GM19395 (cell line): ENCODE measurements around the gene KDM4C.
"Not testable (repeated sequence)": the region's sequence is repeated elsewhere in the genome, so short reads cannot be mapped to it uniquely, and the experiment has no call there.

Source experiments
- ATAC-seq: cut with Tn5 transposase; IDR thresholded peaks from one replicate; pipeline ENCODE4 v1.9.1; 2021; ENCODE audit warnings: mild to moderate bottlenecking, moderate library complexity; ENCODE audit not compliant: unreplicated experiment

KDM4C gene

DNA sequence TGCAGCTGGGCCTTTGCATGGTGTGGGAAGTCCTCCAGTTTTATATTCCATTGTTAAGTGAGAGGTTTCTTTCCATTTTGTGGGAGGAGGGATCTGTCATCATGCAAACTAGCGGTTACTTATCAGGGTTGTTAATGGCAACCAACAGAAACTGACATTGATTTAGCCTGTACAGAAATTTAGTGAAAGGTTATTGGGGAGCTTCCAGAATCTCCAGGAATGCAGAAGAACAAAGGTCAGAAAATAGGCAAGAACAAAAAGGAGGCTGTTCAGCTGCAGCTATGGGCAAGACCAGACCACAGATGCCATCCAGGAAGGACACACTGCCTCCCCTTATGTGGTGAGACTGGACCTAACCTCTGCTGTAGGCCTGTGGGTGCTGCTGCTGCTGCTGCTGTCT lies 395.8 kb downstream of the KDM4C start:
- ATAC-seq: no peak

DNA sequence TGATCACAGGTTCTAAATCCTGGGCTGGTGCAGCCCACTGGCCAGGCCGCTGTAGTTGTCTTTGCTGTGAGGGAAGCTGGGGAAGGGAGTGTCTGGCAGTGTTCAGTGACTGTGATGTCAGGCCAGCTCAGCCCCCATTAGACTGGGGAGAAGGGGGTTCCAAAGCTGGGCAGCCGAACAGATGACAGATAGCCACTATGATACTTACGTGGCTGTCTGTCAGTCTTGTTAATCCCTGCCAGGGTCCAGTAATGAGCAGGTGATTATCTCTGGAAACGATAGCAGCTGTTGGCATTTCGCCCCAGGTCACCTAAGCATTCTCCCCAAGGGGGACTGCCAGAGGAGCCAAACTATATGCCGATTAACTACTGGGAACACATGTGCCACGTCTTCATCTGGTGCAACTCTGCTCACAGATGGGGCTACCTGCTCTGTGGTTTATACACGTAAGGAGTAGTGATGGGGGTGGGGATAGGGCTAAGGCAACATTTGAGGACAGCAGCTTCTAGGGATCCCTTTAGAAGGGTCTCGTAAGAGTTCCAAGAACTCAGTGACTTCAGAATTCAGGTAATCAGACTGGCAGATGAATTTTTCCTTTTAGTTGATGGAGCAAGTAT lies 396.3 kb downstream of the KDM4C start:
- no peak for ATAC-seq

DNA sequence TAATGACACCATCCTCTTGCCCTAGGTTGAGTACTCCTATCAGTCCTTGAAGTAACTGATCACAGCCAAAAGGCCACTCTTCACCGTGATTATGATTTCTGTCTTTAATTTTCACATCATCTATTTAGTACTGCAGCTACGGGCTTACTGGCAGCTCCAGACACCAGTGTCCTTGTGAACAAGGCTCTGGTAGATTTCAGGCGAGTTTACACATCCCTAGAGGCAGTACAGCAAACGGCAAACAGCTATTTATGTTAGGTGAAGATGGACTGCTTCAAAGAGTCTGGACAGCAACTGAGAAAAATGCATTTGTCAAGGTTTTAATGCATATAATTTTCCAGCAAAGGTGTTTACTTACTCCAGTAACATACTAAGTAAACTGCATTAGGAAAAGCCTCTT lies 396.9 kb downstream of the KDM4C start:
- no peak for ATAC-seq

DNA sequence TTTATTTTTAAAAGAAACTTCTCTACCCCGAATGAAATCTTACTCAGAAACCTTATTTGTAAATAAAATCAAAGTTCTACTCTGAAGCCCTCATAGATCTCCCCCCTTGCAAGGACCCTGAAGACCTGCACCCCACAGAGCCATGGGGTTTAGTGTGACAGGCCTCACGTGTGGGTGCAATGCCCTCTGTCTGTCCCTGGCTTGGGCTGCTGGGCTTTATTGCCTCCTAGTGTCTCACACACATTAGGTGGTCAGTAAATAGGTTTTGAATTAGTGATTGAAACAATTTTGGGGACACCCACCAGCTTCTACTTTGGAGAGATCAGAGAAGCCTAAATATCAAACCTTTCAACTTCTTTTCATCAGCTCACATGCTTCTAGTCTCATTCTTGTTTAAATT lies 403.7 kb downstream of the KDM4C start:
- no peak for ATAC-seq

DNA sequence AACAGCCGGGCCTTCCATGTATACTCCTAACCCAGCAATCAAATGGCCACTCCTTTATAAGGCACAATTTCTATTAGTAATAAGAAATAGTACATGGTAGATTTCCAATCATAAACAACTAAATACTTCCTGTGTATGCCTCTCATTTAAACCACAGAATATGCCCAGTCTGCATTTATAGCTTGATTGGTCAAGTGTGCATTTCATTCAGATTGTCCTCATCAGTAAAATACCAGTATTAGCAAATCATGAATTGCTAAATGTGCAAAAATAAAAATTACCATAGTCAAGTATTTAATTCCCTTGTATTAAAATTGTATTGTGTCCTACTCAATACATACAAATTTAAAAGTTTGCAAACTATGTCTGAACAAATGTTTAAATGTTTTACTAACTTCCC lies 406.2 kb downstream of the KDM4C start:
- no peak for ATAC-seq

DNA sequence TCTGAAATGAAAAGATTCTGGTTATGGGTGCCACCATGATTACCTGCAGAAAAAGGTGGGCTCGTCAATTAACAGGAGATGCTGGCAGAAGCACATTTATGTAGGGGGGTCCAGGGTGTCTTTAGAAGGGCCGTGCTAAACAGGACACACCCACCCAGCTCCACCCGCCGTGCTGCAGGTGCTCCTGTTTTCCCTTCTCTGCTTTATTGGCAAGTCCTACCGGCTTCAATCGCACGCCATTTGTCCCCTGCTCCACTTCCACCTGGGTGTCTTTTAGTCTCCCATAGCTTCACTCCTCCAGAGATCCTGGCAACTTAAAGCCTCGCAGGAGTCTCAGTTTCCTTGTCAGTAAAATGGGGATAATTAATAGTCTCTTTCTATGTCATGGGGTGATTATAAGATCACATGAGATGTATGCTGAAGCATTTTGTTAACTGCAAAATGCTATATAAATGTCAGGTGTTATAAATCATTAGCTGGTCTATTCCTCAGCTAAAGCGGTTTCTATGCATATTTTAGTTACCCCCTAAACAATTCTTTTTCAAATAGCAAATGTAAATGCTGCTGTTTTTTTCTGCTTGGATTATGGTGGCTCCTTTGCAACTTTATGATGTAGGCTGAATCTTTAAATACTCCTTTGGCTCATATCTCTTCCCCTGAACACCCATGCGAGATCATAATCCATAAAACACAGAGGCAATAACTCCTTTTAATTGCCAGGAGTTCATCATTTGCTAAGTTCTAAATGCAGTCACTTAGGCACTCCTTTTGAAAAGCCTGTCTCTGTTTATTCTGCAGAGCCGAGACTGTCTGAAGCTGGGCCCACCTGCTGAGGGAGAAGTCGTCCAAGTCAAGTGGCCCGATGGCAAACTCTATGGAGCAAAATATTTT lies 406.9 kb downstream of the KDM4C start:
- ATAC-seq: no peak

DNA sequence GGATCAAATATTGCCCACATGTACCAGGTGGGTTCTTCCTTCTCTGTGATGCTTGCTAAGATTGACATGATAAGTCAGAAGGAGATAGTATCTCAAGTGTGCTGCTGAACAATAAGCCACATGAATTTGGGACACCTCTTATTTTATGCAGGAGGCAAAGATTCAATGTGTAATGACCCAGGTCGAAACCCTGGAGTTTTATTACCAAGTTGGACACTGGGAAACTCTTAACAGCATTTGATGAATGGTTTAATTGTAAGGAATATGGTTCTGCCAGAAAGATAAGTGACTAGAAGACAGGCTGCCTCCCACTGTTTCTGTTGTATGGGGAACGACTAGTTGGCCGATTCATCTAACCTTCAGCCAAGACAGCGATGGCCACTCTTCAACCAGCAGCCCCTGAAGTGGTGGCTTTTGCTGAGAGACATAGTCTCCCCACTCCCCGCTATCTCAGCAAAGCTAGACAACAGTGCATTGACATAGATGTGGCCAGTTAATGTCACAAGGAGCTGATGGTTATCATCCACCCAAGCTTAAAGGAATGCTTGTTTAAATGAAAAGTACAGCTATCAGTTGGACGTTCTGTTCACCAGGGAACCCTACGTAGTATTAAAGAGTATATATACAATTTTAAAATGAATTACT lies 407.7 kb downstream of the KDM4C start:
- ATAC-seq: no peak

DNA sequence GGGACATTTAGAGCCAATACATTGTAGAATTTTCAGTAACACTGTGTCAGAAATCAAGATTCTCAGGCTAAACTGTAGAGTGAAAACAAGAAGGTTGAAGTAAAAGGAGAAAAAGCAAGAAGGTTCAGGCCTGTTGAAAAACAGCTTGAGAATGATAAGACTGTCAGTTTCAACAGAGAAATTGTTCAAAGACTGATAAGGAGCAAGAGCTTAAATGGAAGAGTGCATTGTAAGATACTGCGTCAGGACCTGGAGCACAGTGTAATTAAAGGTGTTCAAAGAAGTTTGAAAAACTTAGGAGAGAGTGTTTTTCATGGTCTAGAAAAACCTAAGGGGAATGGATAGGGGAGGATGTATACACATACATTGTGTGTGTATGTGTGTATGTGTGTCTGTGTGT lies 408.3 kb downstream of the KDM4C start:
- no peak for ATAC-seq

DNA sequence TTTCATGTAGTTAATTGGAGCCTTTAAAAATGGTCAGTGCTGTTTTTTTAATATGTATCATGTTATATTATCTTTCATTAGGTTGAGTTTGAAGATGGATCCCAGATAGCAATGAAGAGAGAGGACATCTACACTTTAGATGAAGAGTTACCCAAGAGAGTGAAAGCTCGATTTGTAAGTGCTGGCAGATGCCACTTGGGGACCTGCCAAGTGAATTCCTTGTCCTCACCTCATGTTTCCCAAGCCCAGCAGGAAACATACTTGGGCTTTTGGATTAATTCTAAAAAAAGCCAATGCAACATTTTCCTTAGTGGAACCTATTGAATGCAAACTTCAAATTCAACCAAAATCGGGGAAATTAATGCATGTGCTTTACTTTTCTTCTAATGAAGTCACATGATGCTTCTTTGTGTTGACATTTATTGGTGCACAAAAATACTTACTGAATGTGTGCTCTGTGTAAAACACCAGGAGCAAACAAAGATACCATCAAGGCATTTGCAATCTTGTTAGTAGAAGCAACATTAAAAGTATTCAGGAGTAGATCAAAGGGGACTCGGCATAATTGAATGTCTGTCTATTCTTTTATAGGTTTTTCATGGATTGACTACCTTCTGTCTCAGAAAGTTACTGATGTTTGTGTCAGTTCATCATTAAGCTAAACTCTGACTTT lies 412.1 kb downstream of the KDM4C start:
- ATAC-seq: no peak

DNA sequence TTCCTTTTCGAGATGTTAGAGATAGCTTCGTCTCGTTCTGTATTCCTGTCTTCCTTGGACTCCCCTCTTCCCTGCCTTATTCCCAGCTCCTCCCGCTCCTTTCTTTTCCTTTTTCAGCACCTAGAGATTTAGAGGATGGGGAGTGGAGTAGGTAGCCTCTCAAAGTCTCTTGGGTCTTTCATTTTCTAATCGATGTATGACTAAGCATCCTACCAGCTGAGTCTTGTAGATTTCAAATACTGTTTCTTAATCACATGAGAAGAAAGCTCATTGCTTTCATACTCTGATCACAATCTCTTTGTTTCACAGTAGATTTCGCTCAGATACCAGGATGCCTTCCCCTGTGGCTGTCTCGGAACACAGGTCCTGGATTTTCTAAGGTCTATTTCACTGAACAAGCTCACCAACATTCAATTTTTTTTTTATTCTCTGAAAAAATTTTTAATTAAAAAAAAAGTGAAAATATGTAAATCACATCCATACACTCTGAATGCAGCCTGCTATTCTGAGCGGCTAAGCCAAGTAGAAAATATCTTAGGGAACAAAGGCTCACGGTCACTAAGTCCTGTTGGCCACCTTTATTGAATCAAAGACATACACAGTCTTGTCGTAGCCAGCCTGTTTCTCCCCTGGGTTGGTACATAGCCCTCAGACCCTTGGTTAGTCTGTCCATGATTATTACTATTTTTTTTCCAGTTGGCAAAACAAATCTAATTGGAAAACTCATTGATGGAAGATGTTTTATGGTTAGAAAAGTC lies 413.8 kb downstream of the KDM4C start:
- no peak for ATAC-seq

DNA sequence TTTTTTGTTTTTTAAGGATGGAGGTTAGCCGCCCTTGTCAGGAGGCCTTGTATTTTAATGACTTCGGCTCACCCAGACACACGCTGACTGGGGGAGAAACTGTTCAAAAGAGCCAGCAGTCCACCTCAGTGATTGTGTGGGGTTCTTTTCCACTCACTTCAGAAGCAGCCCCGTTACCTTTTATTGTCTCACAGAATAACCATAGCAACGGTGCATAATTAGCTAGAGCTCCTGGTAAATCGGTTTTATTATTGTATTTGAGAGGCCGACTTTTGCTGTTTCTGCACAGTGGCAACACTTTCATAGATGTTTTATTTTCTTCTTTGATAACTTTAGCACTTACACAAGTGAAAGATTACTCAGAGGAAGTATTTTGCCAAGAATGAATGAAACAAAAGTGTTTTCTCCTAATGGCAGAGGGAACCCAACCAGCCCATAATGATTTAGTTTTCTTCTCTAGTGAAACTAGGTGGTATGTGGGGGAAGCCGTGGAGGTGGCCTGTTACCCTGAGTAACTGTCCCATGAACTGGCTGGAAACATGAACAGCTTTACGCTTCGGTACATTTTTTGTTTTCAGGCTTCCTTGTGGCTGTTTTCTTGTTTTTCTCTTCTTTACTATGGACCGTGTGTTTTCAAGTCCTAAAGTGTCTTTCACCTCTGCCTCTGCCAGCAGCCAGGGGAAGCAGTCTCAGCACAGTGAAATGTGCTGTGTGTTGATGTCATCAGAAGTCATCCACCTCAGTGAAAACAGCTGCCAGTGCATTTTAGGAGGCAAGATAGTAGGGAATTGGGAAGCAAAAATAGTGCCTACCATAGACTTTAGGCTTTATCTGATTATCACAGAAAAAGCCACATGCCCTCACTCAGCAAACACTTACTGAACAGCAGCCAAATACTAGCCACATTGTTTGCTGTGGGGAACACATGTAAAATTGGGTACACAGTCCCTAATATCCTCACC lies 414.7 kb downstream of the KDM4C start:
- ATAC-seq: no peak

DNA sequence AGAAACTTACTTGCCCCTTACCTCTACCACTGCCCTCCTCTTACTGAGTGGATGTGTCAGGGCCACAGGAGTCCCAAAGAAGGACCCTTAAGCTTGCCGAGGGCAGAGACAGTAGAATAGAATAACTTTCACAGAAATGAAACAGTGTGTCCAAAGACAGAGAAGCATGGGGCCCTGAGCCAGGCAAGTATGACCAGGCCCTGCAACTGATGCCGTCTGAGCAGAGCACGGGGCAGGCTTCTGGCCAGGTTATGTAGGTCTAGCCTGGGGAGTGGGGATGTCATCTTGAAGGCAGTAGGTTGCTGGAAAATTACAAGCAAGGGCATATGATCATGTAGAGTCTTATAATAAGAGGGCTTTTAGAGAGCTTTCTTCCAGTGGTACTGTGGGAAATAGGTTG lies 415.4 kb downstream of the KDM4C start:
- no peak for ATAC-seq

DNA sequence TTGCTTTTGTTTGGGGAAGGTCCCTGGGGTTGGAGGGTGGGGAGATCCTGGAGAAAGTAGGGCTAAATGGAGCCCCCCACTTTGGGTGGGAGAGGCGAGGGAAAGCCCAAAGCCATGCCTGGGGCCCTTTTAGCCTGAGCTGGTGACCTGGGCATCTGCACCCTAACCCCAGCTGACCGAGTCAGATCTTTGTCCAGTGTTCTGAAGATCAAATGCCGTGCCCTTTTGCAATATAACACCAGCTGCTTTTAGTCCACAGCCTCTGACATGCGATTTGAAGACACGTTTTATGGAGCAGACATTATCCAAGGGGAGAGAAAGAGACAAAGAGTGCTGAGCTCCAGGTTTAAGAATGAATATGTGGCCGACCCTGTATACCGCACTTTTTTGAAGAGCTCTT lies 416.5 kb downstream of the KDM4C start:
- ATAC-seq: no peak

DNA sequence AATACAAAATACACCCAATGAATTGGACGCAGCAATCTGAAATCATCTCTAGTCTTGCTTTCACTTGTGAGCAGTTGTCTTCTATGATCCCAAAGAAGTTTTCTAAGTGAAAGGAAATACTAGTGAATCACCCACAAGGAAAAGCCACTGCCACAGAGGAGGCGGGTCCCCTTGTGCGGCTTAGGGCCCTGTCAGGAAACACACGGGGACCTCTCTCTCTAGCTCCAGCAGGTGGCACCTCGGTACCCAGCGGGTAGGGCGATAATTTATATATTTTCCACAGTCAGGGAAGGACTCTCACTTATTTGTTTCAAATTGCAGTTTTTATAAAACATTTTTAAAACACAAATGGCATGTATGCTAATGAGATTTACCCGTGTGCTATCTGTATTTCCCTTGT lies 417.1 kb downstream of the KDM4C start:
- no peak for ATAC-seq

DNA sequence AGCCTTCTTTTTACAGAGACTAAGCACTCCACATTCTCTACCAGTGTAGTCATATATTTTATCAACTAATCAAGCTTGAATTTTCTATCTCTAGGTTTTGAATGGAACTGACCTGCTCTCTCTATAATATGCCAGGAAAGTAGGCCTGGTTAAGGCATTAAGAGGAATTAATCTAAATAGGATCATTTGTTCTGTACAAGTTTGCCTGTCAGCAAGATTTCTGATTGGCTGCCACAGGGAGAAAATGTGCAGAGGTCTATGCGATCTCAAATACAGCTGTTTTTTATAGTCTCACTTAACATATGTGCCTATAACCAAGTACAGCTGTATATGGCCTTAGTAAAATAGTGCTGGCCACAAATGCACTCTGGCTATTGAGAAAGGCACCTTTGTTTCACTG lies 418.8 kb downstream of the KDM4C start:
- no peak for ATAC-seq

DNA sequence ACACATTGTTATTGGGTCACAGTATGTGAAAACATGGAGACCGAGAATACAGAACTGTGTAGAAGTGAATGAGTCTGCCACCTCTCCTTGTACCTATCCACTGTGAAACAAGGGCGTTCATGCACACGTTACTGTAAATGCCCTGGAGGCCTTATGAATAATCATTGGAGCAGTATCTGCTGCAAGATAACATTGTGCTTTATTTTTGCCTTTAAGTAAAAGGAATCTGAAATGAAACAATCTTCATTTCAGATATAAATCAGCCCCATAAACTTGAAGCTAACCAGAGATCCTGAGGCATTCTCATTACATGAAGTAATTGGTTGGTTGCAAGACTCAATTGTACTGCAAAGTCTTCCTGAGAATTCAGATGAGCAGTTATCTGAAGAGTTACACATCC lies 419.6 kb downstream of the KDM4C start:
- ATAC-seq: no peak

DNA sequence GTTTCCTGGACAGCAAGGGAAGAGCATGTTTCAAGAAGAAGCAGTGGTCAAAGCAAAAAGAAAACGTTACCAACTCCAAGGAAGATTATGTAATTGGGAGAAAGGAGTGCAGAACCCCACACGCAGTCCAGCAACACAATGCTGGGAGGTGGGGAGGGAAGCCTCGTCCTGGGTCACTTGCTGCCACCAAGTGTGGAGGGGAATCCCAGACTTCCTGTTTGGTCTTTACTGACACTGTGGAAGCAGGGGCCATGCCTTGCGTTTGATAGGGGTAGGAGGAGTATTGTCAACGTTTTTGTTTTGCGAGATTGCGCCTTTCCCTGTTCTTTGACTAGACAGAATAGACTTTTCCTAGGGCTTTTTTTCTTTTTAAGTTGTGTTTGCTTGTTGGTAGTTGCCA lies 421.0 kb downstream of the KDM4C start:
- no peak for ATAC-seq

DNA sequence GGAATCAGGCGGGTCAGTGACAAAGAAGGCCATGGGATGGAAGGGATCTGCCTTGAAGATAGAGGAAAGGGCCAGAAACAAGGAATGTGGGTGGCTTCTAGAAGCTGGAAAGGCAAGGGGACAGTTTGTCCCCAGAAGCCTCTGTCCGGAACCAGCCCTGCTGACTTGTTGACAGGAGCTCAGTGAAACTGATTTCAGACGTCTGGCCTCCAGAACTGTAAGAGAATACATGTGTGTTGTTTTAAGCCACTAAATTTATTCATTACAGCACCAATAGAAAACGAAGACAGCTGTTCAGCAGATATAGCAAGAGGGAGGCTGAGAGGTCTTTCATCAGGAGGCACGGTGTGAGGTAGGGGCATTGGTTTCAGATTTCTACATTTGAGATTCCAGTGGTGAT lies 422.5 kb downstream of the KDM4C start:
- no peak for ATAC-seq

DNA sequence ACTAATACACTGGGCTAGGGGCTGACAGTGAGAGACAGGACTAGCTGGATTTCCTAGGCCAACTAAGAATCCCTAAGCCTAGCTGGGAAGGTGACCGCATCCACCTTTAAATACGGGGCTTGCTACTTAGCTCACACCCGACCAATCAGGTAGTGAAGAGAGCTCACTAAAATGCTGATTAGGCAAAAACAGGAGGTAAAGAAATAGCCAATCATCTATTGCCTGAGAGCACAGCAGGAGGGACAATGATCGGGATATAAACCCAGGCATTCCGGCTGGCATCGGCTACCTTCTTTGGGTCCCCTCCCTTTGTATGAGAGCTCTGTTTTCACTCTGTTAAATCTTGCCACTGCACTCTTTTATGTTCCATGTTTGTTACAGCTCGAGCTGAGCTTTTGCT lies 425.4 kb downstream of the KDM4C start:
- not testable (repeated sequence) for ATAC-seq

DNA sequence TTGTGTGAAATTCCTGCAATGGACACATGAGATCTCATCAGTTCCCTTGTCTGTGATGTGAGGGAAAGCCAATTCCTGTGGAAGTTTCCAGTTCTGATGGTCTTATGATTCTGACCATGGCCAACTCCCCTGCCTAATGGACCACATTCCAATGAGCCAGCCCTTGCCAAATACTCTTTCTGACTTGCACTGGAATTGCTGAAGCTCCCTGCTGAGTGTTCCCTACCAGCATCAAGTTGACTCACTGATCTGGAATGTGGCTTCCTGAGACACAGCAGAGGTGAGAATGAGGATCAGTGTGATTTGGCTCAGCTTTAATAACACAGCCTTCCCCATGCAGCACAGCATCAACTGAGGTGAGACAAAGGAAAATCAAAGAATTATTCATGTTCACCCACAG lies 427.8 kb downstream of the KDM4C start:
- ATAC-seq: no peak
